Activated T-helper 1 cell treated with Interleukin-2 at 50 U/mL for 16 hours (primary cell): ENCODE measurements around the gene RBM48.
"Not testable (repeated sequence)": the region's sequence is repeated elsewhere in the genome, so short reads cannot be mapped to it uniquely, and the experiment has no call there.

Experiments used
- DNase-seq: peaks from one replicate; pipeline ENCODE4 v3.0.0-alpha.2; 2020; ENCODE audit warnings: low read depth

Gene RBM48

DNA sequence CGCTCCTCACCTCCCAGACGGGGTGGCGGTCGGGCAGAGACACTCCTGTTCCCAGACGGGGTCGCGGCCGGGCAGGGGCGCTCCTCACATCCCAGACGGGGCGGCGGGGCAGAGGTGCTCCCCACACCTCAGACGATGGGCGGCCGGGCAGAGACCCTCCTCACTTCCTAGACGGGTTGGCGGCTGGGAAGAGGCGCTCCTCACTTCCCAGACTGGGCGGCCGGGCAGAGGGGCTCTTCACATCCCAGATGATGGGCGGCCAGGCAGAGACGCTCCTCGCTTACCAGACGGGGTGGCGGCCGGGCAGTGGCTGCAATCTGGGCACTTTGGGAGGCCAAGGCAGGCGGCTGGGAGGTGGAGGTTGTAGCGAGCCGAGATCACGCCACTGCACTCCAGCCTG is 16.5 kb downstream of the RBM48 start:
- not testable (repeated sequence) for DNase-seq

DNA sequence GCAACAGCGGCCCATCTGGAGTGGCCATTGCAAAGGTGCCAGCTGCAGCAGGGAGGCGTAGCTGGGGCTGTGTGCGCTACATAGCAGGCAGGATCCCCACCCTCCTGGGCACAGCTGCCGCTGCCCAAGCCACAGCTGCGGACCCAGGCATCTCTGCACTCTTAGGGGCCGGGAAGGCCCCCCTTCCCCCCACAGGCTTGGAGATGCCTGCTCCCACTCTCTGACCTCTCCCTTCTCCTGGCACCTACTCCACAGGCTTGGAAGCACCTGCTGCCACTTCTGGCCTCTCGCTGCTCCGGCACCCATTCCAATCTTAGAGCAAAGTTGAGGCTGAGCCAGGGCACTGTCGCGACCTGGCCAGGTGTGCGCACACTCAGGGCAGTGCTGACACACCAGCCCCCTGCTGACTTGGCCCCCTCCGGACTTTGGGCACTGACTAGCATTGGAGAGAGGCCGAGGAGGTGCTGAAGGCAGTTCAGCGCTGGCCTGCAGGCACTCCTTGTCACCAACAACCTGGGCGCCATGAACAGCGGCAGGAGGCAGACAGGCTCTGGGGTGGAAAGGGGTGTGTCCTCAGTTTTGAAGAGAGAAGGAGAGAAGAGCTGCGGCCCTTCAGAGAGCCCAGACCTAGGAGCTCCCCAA is 18.4 kb downstream of the RBM48 start:
- no peak for DNase-seq

DNA sequence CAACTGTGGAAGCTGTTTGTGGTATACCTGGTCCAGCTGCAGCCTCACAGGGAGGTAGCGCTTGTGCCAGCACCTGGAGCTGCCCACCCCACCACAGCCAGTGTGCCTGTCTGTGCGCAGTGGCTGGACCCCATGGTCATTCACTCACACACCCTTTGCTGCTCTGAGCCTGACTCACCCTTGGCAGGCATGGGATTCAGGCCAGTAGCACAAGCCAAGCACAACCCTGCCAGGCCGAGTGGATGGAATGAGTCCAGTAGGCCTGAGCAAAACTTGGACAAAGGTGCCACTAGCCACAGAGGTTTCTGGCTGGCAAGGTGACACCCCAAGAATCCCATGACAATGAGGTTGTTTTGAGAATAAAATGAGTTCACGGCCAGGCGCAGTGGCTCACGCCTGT is 19.0 kb downstream of the RBM48 start:
- no peak for DNase-seq

DNA sequence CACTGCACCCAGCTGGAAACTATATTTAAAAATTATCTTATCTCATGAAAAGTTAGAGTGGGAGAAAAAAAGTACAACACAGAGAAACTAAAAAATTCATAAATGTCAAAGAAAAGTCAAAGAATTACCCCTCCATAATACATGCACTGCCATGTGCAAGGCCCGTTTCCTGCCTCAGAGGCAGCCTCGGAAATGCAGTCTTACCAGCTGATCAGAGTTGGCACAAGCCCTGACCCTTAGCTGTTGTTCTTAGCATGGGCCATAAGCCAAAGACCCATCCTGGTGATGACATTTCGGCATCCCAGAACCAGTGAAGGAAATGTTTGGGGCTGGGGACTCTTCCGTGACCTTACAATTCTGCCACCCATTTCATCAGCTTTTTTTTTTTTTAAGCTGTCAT is 21.6 kb downstream of the RBM48 start:
- DNase-seq, result no peak

DNA sequence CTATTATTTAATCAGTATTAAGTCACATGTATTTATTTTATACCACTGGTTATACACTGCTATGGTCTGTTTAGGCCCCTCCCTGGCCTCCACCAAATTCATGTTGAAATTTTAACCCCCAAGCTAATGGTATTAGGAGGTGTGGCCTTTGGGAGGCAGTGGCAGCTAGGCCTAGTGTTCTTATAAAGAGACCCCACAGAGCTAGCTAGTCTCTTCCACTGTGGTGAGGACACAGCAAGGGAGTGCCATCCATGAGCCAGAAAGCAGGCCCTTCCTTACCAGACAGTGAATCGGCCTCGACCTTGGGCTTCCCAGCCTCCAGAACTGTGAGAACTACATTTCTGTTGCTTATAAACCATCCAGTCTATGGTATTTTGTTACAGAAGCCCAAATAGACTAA is 28.7 kb downstream of the RBM48 start:
- no peak for DNase-seq

DNA sequence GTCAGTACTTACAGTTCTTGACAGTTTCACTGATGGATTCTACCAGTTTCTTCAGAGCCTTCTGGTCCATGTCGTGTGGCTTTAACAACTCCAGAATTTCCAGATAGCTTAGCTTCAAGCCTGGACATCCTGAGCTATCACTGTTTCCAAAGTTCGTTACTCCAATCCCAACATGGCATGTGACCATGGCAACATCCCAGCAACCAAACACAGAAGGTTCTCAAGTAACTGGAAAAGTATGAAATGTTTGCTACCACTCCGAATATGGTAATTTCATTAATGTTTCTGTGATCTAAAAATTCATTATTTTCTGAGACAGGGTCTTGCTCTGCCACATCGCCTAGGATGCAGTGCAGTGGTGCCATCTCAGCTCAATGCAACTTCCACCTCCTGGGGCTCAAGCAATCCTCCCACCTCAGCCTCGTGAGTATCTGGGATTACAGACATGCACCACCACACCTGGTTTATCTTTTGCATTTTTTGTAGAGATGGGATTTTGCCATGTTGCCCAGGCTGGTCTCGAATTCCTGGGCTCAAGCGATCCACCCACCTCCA is 29.3 kb downstream of the RBM48 start:
- DNase-seq, result no peak

DNA sequence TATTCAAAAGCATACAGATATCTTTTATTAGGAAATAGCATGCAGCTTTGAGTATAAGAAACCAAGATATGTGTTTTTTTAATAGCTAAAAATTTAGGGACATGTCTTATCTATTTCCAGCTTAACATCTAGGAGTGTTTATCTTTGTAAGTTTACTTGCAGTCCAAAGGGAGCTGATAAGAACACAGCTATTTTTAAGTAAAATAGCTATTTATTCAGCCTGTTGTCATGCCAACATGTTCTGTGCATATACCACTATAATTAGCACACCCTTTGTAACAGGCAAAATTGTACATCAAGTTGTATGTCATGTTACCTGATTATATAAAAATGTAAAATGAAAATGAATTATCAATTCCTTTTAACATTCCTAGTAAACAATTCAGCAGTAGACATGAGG is 32.0 kb downstream of the RBM48 start:
- DNase-seq, result no peak

DNA sequence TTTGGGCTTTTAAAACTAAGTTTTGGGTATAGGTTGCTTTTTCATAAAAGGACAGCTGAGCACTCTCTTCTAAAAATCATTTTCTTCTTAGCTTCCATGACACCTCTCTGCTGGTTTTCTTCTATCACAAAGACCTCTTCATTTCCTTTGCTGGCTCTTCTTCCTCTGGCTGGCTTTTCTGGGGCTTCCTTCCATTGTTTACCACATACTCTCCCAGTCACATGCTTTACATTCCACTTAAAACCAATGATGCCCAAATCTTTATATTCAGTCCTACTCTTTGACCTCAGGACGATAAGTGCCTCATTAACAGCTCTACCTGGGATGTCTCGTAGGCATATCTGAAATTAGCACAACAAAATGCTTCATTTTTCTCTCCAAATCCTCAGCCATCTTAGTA is 34.8 kb downstream of the RBM48 start:
- DNase-seq, result no peak

DNA sequence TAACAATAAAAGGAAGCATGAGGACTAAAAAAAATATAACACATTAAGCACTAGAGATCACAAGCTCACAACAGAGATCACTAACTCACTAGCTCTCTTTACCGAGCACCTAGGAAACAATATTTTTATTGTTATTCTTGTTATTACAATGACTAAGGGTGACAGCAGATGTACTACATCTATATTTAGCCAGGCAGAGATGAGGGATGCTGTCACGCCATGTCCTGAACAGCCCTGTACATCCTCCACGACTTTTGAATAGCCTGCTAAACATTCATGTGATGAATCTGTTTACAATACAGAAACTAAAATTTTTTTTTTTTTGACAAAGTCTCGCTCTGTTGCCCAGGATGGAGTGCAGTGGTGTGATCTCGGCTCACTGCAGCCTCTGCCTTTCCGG is 38.9 kb downstream of the RBM48 start:
- DNase-seq, result no peak

DNA sequence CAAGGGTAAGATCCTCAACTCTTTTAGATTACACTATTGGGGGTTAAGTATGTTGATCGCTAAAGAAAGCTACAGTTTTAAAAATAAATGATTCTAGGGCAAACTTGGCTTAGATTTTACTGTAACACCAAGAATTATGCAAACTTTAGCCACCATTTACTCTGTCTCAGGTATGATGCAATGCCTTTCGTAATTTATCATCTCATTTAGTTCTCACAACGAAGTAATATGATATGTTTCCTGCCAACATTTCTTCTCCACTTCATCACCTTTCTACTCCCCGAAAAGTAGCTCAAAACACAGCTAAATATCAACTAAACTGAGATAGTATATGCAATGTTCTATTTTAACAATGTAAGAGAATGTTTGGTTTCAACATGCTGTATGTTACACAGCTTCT is 40.5 kb downstream of the RBM48 start:
- no peak for DNase-seq

DNA sequence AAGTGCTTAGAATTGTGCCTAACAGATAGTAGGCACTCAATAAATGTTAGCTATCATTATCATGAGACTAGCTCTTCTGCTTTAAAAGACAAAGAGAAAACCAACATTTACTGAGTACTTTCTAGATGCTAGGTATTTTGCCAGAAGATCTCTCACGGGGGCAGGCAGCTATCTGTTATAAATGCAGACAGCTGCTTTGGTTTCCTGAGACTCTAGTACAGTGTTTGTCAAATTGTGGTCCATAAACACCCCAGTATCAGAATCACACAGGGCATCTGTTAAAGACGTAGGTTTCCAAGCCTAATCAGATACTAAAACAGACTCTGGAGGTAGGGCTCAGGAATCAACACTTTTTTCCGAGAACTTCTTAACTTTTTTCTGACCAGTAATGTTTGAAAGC is 47.7 kb downstream of the RBM48 start:
- DNase-seq, result no peak

DNA sequence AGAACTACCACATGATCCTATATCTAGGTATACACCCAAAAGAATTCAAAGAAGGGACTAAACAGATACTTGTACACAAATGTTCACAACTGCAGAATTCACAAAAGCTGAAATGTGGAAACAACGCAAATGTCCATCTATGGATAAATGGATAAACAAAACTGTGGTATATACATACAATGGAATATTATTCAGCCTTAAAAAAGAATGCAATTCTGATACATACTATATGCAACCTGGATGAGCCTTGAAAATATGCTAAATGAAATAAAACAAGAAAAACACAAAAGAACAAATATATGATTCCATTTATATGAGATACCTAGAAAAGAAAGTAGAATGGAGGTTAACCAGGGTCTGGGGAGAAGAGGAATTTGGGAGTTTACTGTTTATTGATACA is 54.4 kb downstream of the RBM48 start:
- DNase-seq, result no peak

DNA sequence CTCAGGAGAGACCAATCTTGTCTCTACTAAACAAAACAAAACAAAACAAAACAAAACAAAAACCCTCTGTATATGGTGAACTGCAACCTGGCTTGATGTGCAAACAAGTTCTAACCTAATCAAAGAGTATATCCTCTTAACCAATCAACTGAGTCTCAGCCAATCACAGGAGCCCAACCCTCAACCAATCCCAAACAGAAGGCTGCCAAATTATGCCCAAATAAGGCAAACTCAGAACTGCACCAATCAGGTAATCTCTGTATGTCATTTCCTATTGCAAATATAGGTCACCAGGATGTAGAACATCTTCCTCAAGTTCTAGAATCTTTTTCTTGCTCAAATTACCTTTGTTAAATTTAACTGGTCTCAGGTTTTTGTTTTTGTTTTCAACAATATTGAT is 56.4 kb downstream of the RBM48 start:
- no peak for DNase-seq

DNA sequence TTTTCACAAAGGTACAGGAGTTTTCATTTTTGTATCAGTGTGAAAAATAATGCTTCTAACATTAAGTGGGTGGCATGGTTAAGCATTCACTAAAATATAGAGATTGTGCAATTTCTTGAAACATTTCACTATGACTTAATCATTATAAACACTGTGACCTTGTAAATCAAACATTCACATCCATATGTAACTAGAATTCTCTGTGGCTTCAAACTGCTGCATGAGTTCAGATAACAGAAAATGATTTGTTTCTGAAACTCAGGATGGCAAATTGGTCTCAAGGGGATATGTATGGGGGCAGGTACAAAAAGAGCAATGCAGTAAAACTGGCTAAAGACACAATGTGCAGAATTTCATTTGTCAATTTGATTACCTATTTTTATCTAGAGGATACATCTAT is 57.8 kb downstream of the RBM48 start:
- DNase-seq, result no peak

DNA sequence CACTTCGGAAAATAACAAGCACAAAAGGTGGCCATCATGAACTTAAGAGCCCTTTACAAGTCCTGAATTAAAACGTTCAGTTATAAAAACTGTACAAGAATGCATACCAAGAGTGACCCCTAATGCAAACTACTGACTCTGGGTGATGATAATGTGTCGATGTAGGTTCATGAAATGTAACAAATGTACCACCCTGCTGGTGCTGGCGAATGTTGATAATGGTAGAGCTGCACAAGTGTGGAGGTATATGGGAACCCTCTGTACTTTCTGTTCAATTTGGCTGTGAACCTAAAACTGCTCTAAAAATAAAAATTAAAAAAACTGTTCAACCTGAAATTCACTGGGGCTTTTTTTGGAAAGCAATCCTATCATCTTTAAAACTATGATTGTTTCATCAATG is 58.2 kb downstream of the RBM48 start:
- no peak for DNase-seq
